Placental pericyte (primary cell): ENCODE results near the gene STX1B. TPM values are rescaled to one million over a fixed set of nuclear protein-coding genes. Genes with fewer than 3 reads are reported as not detected.

Source experiments
- small RNA-seq: library from RNA; depleted of rRNA; stranded (forward); fragments of <200 nt; gene quantifications from one replicate; pipeline ENCODE3, GENCODE V24; 2012; ENCODE audit warnings: low replicate concordance
- total RNA-seq: library from RNA; depleted of rRNA; stranded (reverse); fragments of >200 nt; gene quantifications from 2 replicates; pipeline ENCODE4 v1.2.3, GENCODE V29; 2012

The STX1B gene
- 1.1 and 3.0 TPM in 2 replicates for total RNA-seq

DNA sequence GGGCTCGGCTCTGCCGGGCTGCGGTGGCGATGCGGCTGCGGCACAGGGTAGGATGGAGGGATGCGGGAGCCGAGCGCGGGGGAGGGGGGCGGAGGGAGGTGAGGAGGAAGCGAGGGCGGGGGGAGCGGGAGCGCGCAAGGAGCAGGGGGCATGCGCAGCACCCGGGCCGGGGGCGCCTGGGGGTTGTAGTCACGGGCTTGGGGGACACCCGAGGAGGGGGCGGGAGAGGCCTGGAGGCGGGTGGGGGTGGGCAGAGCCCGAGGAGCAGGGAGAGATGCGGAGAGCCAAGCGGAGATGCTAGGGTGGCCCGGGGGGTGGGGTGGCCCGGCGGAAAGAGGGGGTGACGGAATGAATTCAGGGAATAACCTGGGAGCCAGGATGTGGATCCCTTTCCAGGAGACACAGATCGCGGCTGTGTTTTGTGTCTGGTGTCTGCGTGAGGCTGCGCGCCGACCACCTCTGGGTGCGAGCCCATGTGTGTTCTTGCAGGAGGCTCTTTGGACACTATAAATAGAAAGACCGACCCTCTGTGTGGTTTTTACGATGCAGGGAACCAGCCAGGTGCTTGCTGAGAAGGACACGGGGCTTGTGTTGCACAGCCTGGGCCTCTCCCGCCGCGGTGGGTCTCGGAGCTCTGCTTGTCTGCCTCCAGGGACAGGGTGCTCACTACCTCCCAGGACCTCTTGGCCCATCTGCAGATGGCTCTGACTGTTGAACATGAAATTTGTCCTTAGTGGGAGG is at the start of gene STX1B:
Gene STX1B (minus strand): TSS at position 54 of the 741 bp plus-strand sequence. CDS start 242 bp downstream, outside the sequence.

GRCh38 chr16:31032736-31033708 is 22.6 kb upstream of the STX1B start, which contains the start of gene STX4:
STX4 (plus strand) TSS chr16:31033558; CDS start chr16:31033806, 248 bp downstream.

DNA sequence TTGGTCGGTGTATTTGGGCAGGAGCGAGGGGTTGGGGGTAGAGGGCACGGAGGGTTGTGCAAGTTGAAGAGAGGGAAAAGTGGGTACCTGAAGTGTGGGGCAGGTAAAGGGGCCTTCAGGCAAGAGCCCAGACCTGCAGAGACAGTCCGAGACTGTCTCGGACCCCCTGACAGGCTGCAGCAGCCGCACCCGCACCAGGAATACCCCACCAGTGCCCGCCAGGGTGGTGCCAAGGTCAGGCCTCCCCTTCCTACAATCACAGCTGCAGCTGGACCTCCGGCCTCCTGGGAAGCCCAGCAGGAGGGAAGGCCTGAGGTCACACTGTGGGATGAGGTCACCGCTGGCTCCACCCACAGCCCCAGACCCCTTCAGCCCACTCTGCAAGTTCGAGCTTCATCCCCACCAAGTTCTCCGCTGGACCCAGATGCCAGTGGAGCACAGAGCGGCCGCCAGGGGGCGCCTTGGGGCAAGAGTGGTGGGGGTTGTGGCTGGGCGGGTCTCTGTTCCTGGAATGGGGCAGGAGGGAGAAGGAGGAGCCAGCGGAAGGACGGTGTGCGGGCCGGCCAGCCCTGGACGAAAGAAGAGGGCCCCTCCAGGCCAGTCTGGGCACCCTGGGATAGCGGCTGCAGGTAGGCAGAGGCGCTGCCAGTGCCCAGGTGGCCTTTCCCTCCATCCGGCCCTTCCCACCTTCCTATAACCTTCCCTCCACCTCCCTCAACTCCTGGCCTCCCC is 25.6 kb downstream of the STX1B start, which contains the start of gene HSD3B7:
Gene HSD3B7 (plus strand): TSS at position 539 of the 732 bp plus-strand sequence. CDS start 452 bp downstream, outside the sequence.

DNA sequence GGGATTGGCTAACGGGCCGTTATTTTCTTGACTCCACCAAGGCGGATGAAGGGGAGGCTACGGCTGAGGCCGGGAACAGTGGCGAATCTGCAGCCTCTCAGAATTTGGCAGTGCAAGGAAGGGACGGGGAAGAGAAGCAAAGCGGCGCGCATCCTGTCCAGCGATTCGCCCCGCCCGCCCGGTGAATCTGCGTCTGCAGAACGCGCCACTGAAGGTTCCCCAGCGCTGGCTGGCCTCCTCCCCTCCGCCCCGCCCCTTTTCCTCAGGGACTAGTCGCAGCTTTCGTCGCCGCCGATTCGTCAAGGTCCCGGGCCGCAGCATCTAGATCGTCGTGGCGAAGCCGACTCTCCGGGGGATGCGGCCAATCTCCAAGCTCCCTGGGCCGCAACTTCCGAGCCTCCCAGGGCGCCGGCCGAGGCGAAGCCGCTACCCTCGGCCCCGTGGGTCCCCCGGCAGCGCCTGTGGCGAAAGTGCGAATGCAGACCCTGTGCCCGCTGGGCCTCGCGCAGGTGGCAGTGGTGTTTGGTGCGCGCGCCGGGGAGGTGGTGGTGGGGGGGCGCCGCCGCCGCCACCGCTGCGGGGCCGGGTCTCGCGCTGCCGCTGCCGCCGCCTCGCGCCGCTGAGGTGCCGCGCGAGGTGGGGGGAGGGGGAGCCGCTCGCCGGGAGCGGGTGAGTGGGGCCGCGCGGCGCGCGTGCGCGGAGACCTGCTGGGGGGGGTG is 52.8 kb downstream of the STX1B start, which contains the start of gene SETD1A:
Gene SETD1A (plus strand): TSS at position 299 of the 719 bp plus-strand sequence. CDS start 978 bp downstream, outside the sequence.

GRCh38 chr16:30948667-30949649 is 61.5 kb downstream of the STX1B start, which contains the start of gene ORAI3:
ORAI3 (plus strand) TSS chr16:30949068; CDS start chr16:30949290, 222 bp downstream.

Small RNAs within 50 kb of the gene (small RNA-seq; reads per million reads assigned to genes)
- gene AC135048.1, result not detected

Other genes starting within 250 kb of the STX1B start
- 2.2 and 4.9 TPM in 2 replicates for gene CFAP119, start 248.6 kb downstream of the STX1B start, total RNA-seq
- gene RNF40, start 248.3 kb downstream of the STX1B start, total RNA-seq, result 76.2 and 111 TPM in 2 replicates
- gene ZNF629, start 223.4 kb downstream of the STX1B start, total RNA-seq, result 16.4 and 18.6 TPM in 2 replicates
- 14.7 and 46.8 TPM in 2 replicates for gene BCL7C, start 116.6 kb downstream of the STX1B start, total RNA-seq
- gene CTF1, start 114.0 kb downstream of the STX1B start, total RNA-seq, result 2.0 and 4.4 TPM in 2 replicates
- 15.1 and 34.9 TPM in 2 replicates for gene FBXL19, start 87.1 kb downstream of the STX1B start, total RNA-seq
- gene ORAI3, start 61.6 kb downstream of the STX1B start, total RNA-seq, result 35.5 and 84.9 TPM in 2 replicates
- 5.0 and 5.2 TPM in 2 replicates for gene SETD1A, start 52.9 kb downstream of the STX1B start, total RNA-seq
- gene HSD3B7, start 25.4 kb downstream of the STX1B start, total RNA-seq, result 7.0 and 37.9 TPM in 2 replicates
- 24.8 and 42.5 TPM in 2 replicates for gene STX4, start 22.9 kb upstream of the STX1B start, total RNA-seq
- 21.7 and 31.2 TPM in 2 replicates for gene ZNF668, start 63.6 kb upstream of the STX1B start, total RNA-seq
- 17.5 and 18.2 TPM in 2 replicates for gene ZNF646, start 63.8 kb upstream of the STX1B start, total RNA-seq
- gene PRSS53, start 78.3 kb upstream of the STX1B start, total RNA-seq, result 0.88 and 2.0 TPM in 2 replicates
- 69.2 and 82.9 TPM in 2 replicates for gene VKORC1, start 84.2 kb upstream of the STX1B start, total RNA-seq
- gene BCKDK, start 97.7 kb upstream of the STX1B start, total RNA-seq, result 51.0 and 56.0 TPM in 2 replicates
- 35.0 and 35.4 TPM in 2 replicates for gene KAT8, start 107.0 kb upstream of the STX1B start, total RNA-seq
- not detected in 2 replicates for gene PRSS8, start 125.1 kb upstream of the STX1B start, total RNA-seq
- gene PRSS36, start 139.4 kb upstream of the STX1B start, total RNA-seq, result not detected in 2 replicates
- gene FUS, start 169.5 kb upstream of the STX1B start, total RNA-seq, result 45.3 and 78.0 TPM in 2 replicates
- 50.4 and 56.2 TPM in 2 replicates for gene PYCARD, start 192.1 kb upstream of the STX1B start, total RNA-seq
- not detected in 2 replicates for gene TRIM72, start 203.5 kb upstream of the STX1B start, total RNA-seq
- gene PYDC1, start 206.5 kb upstream of the STX1B start, total RNA-seq, result not detected in 2 replicates
- 0.43 TPM in 1 of 2 replicates, not detected in the other for gene ITGAM, start 249.3 kb upstream of the STX1B start, total RNA-seq